GM18858 (cell line): ENCODE results near the gene RAB8B.
"Not testable (repeated sequence)": the region's sequence is repeated elsewhere in the genome, so short reads cannot be mapped to it uniquely, and the experiment has no call there.

Source experiments
- ATAC-seq: cut with Tn5 transposase; IDR thresholded peaks from one replicate; pipeline ENCODE4 v1.9.1; 2021; ENCODE audit not compliant: unreplicated experiment

The RAB8B gene

GRCh38 chr15:63233667-63234423, 44.4 kb downstream of the RAB8B start:
- no peak for ATAC-seq

- ATAC-seq: no peak
These were observed 45.1 kb downstream of the RAB8B start for GRCh38 chr15:63234451-63234870.

- no peak for ATAC-seq
These were observed 46.9 kb downstream of the RAB8B start for GRCh38 chr15:63236272-63236671.

- not testable (repeated sequence) for ATAC-seq
These were observed 47.7 kb downstream of the RAB8B start for GRCh38 chr15:63237086-63237485.

GRCh38 chr15:63238171-63238570, 48.8 kb downstream of the RAB8B start:
- ATAC-seq: no peak

GRCh38 chr15:63238796-63239195, 49.4 kb downstream of the RAB8B start:
- no peak for ATAC-seq

GRCh38 chr15:63240109-63240508, 50.7 kb downstream of the RAB8B start:
- no peak for ATAC-seq

- no peak for ATAC-seq
These were observed 51.9 kb downstream of the RAB8B start for GRCh38 chr15:63241316-63241715.

GRCh38 chr15:63243101-63243500, 53.7 kb downstream of the RAB8B start:
- ATAC-seq: no peak

GRCh38 chr15:63243776-63244175, 54.4 kb downstream of the RAB8B start:
- no peak for ATAC-seq

GRCh38 chr15:63244399-63244798, 55.0 kb downstream of the RAB8B start:
- ATAC-seq: no peak

- ATAC-seq: no peak
These were observed 55.7 kb downstream of the RAB8B start for GRCh38 chr15:63244976-63245645.

- ATAC-seq: no peak
These were observed 57.5 kb downstream of the RAB8B start for GRCh38 chr15:63246691-63247469.

GRCh38 chr15:63250312-63250965, 61.0 kb downstream of the RAB8B start:
- no peak for ATAC-seq

GRCh38 chr15:63251701-63252100, 62.3 kb downstream of the RAB8B start:
- ATAC-seq: no peak

- ATAC-seq: no peak
These were observed 62.9 kb downstream of the RAB8B start for GRCh38 chr15:63252292-63252691.

GRCh38 chr15:63254991-63255390, 65.6 kb downstream of the RAB8B start:
- no peak for ATAC-seq

- ATAC-seq: no peak
These were observed 66.1 kb downstream of the RAB8B start for GRCh38 chr15:63255489-63255990.

- ATAC-seq: no peak
These were observed 67.2 kb downstream of the RAB8B start for GRCh38 chr15:63256433-63257274.

- no peak for ATAC-seq
These were observed 69.3 kb downstream of the RAB8B start for GRCh38 chr15:63258658-63259057.
